TTC549 (cell line): ENCODE measurements around the gene KCNT1.

ENCODE experiments used
- FAIRE-seq: peaks from 2 replicates; lab custom pipeline; 2012; peaks lifted over from hg19 to GRCh38; lab: Jason Lieb, UNC

The KCNT1 gene

DNA sequence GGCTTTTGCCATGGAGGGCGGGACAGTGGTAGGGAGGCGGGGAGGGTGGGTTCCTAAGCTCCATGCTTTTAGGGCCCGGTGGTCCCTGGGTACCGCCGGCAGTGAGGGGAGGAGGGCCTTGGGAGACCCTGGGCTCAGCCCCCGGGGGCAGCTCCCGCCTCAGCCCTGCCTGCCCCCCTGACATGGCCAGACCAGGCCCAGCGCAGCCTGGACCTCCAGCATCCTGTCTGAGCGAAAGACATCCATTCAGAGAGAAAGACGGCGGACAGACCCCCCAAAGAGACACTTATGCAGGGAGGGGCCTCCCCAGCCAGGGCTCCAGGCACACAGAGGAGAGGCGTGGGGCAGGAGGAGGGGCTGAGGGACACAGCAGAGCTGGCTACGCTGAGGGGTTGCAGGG, 45.3 kb downstream of the KCNT1 start:
- no peak for FAIRE-seq

DNA sequence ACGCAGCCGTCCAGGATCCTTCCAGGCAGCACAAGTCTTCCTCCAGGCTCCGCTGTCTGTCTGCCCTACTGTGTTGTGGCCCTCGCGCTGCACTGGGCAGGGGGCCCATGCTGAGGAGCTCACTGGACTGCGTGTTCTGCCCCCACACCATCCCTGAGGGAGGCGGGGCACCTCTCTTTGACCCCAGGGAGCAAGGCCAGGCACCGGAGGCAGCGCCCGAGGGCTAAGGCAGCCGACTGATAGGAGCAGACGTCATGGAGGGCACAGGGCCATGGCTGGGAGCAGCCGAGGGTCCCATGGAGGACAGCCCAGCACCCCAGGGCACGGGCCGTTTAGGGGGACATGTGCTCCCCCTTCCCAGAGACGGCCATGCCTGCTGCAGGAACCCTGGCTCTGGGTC, 46.7 kb downstream of the KCNT1 start:
- no peak for FAIRE-seq

DNA sequence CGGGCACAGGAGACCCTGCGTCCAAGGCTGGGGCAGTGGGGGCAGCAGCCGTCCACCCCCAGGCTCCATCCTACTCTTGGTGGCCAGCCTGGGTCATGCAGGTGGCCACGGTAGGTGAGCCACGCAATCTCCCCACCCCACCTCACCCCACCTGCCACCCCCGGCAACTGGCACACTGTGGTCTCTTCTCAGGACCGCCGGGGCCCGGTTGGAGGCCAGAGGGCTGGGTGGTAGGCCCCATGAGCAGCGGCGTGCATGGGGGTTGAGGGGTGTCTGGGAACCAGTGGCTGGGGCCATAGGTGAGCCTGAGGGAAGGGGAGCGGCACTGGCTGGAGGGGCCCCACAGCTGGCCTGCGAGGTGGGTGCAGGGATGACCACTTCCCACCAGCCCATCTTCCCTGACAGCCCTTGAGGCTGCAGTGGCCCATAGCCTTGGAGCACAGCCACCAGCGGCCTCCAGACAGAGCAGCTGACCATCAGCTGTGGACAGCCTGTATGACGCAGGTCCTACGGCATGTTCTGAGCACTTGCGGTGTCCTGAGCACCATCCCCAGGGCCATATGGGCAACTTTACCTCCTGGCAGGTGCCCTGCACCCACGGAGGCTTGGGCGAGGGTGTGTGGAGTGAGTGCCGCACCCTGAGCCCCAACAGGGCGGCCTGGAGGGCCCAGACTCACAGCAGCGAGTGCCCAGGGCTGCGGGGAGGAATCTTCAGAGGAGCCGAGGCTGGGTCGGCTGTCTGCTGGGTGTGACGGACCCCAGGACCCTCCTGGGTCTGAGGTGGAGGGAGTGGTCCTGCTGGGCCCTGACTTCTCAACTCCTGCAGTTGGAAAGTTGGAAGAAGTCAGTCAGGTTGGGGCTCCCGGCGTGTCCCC, 47.4 kb downstream of the KCNT1 start:
- FAIRE-seq = no peak

DNA sequence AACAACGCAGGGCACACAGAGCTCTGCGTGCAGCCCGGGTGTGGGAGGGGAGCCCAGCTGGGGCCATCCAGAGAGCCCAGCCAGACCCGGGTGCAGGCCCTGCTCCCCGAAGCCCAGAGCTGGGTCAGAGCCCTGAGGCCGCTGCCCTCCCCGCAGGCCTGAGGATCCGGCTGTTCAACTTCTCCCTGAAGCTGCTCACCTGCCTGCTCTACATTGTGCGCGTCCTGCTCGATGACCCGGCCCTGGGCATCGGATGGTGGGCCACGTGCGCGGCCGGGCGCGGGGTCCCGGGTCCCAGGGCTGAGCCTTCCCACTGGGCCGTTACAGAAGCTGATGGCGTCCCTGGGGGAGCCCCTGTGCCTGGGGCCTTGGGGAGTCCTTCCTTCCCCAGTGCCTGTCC, 48.8 kb downstream of the KCNT1 start:
- no peak for FAIRE-seq

DNA sequence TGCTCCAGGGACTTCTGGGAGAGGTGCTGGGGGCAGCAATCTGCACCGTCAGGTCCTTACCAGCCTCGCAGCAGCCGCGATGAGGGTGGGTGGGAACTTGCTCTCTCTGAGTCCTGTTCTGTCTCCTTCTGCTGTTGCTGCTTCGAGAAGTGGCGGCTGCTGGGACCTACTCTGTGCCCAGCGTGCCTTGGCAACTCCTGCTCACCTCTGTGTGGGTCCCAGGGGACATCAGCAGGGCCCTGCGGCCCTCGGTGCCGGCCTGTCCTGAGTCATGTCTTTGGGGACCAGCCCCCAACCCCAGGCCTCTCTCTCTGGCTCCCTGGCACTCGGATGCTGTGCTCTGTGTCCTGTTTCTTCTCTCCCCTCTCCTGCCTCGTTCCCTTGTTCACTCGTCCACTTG, 49.5 kb downstream of the KCNT1 start:
- FAIRE-seq = no peak

- FAIRE-seq = no peak
Measured at GRCh38 chr9:135752281-135753204, 50.6 kb downstream of the KCNT1 start.

DNA sequence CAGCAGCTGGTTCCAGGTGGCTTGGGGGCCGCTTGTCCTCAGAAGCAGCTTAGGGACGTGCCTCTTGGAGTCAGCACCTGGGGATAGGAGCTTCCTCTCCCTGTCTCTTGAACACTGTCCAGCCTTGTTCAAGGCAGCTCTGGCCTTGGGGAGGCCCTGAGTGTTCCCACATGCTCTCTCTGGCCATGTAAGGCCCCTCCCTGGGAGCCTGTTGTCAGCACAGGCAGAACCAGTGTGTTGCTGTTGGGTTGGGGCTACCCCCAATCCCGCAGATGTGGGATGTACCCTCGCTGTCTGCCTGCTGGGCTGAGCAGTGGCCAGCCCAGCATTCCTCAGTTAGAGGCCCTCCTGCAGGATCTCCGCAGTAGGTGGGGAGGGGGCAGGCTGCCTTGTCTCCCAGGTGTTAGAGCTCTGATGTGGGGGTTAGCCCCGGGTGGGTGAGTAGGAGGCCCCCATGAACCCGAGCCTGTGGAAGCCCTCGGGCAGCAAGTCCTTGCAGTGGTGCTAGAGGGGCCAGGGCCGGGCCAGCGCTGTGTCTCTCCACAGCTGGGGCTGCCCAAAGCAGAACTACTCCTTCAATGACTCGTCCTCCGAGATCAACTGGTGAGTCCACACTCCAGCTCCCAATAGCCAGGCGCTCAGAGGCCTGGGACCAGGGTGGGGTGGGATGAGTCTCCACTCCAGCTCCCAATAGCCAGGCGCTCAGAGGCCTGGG, 51.6 kb downstream of the KCNT1 start:
- no peak for FAIRE-seq

DNA sequence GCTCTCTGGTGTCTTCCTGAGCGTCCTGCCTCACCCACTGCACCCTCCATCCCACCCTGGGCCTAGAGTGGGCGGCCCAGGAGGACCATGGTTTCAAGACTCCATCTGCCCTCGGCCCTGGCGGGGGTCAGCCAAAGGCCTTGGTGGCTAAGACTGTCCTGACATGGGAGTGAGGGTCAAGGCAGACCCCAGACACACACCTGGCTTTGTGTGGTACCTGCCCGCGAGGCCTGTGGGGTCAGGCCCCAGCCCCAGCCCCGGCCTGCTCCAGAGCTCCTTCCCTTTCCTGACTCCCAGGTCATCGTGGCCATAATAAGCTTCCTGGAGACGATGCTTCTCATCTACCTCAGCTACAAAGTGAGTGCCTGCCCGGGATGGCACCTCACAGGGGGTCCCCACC, 54.6 kb downstream of the KCNT1 start:
- FAIRE-seq = no peak

GRCh38 chr9:135757356-135757755, 55.4 kb downstream of the KCNT1 start:
- no peak for FAIRE-seq

DNA sequence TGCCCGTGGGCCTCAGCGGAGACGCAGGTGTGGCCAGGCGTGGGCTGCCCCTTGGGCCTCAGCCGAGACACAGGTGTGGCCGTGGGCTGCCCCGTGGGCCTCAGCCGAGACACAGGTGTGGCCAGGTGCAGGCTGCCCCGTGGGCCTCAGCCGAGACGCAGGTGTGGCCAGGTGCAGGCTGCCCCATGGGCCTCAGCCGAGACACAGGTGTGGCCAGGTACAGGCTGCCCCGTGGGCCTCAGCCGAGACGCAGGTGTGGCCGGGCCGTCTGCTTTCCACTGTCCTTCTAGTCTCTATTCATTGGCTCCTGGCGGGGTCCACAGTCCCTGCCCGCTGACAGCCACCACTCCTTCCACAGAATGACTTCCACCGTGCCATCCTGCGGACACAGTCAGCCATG, 56.1 kb downstream of the KCNT1 start:
- no peak for FAIRE-seq

GRCh38 chr9:135758870-135759269, 56.9 kb downstream of the KCNT1 start:
- FAIRE-seq = no peak

- FAIRE-seq = no peak
Measured at GRCh38 chr9:135759676-135760300, 57.8 kb downstream of the KCNT1 start.

DNA sequence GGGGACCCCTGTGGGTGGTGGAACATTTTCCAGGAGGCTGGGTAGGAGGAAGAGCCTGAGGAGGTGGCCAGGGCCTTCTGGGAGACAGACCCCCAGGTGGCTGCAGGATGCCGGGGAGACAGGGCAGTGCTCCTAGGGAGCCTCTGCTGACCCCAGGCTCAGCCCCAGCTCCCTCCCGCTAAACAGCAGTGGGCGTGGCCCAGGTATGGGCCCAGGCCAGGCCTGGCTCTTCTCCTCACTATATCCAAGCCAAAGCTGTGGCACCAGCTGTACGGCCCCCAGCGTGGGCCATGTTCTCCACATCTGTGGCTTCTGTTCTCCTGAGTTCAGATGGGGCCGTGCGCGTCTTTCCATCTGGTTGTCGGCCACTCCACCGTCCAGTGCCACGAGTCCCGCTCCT, 58.5 kb downstream of the KCNT1 start:
- no peak for FAIRE-seq

GRCh38 chr9:135761150-135761844, 59.3 kb downstream of the KCNT1 start:
- no peak for FAIRE-seq

DNA sequence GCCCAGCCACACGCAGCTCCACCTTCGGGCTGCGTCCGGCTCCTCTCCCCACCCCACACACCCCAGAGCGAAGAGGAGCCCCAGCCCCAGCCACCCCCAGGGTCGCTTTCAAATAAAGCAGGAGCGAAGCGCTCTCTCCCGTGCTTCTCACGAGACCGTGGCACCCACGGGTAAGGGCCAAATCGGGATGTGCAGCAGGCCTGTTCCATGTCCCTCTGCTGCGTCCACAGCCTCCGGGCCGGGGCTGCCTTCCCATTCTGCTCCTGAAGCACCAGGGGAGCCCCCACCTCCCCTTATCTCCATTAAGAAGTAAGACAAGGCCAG, 59.8 kb downstream of the KCNT1 start:
- no peak for FAIRE-seq

DNA sequence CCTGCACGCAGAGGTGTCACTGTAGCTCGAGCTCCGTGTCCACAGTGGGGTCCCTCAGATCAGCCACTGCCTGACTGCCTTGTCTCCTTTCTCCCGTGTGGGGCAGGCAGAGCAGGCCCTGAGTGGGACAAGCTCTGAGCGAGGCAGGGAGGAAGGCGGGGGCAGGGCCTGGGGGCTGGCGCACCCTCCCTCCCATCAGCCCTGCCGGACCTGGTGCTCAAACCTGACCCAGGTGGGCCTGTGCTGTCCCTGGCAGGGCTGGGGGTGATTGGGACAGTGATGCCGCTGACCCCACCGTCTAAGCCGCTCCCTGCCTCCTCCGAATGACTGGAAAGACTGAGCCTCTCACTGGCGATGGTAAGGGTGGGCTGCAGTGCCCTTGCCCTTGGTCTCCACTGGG, 60.9 kb downstream of the KCNT1 start:
- FAIRE-seq = no peak

DNA sequence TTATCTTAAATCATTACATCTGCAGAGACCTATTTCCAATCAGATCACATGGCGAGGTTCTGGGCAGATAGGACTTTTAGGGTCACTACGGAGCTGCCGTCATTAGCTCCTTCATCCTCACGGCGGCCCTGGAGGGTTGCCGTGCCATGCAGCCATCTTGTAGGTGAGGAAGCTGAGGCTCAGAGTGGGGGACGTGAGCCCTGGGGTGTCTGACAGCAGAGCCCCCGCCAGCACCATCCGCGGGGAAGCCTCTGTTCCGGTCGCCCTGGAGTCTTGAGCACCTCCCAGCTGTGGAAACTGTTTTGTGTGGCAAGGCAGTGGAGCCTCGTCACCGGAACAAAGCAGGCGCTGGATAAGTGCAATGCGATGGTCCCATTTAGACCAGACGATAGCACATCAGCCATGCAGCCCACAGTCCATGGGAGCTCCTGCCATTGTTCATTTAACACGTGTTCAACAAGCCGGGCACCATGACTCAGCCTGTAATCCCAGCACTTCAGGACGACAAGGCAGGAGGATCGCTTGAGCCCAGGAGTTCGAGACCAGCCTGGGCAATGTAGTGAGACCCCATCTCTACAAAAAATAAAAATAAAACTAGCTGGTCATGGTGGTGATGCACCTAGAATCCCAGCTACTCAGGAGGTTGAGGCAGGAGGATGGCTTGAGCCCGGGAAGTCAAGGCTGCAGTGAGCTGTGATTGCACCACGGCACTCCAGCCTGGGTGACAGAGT, 61.9 kb downstream of the KCNT1 start:
- FAIRE-seq = no peak

DNA sequence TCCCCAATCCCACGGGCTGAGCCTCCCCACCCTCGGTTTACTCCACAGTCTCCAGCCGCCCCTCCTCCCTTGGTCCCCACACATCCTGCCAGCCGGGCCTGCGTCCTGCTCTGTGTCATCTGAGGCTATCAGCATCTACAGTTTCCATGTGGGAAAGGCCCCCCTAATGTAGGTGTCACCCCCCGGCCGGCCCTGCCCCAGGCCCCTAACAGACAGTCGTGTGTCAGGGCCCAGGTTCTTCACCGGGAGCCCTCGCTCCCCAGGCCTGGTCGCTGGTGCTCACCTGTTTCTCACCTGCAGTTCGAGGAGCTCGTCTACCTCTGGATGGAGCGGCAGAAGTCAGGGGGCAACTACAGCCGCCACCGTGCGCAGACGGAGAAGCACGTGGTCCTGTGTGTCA, 62.7 kb downstream of the KCNT1 start:
- FAIRE-seq = no peak

DNA sequence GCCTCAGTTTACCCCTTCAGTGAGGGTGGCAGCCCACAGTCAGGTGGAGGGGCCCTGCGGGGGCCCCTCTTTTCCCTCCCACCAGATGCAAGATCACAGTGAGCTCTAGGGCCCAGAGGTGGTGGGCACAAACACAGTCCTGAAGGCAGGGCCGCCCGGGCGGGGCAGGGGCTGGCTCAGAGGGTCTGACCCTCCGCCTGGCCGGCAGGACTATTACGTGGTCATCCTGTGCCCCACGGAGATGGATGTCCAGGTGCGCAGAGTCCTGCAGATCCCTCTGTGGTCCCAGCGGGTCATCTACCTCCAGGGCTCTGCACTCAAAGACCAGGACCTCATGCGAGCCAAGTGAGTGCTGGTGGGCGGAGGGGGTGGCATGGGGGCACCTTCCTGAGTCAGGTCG, 63.4 kb downstream of the KCNT1 start:
- no peak for FAIRE-seq

- no peak for FAIRE-seq
Measured at GRCh38 chr9:135766251-135766650, 64.3 kb downstream of the KCNT1 start.

GRCh38 chr9:135766707-135767106, 64.7 kb downstream of the KCNT1 start:
- no peak for FAIRE-seq
